ENCODE results near the gene SAMD8. TPM values are rescaled to one million over a fixed set of nuclear protein-coding genes. Genes with fewer than 3 reads are reported as not detected.

The SAMD8 gene
- total and polyA plus RNA-seq, 2 of the 8 experiments (the other 6 are each of a cell fraction or from before 2014, with no cell fraction given), result 11.7 to 20.9 TPM

GRCh38 chr10:75126277-75126676 is 14.8 kb downstream of the SAMD8 start:
- no peak for FAIRE-seq
- H3K23ac ChIP-seq (ENCODE audit: insufficient read length), result no peak overlapping the region
- H4K8ac ChIP-seq (ENCODE audit: extremely low read depth, insufficient read depth, low read length), result no peak overlapping the region
- no peak overlapping the region for H2AK5ac ChIP-seq (ENCODE audit: low read depth, low read length)
- H4K5ac ChIP-seq (ENCODE audit: insufficient read length, low read depth, low read length), result no peak overlapping the region
- H3K4me3 ChIP-seq (ENCODE audit: extremely low read depth in 1 of 4, insufficient read depth in 2 of 4, low read depth in 3 of 4, low read length in 4 of 4), result no peak overlapping the region
- H2BK12ac ChIP-seq (ENCODE audit: low read depth, low read length), result no peak overlapping the region
- no peak overlapping the region for H3K4ac ChIP-seq (replicated peaks; ENCODE audit: insufficient read length, low read depth, low read length)
- H3K14ac ChIP-seq (ENCODE audit: insufficient read length), result no peak overlapping the region
- no peak overlapping the region for H3K18ac ChIP-seq (ENCODE audit: extremely low read depth, low read length)
- peaks cover 2% of the 10 kb centered on the region; the same call in 1 of the 2 replicates for H3K79me1 ChIP-seq (ENCODE audit: low read depth, low read length)
- no peak overlapping the region for H4K91ac ChIP-seq (replicated peaks; ENCODE audit: insufficient read length, low read length)
- no peak overlapping the region for H2BK15ac ChIP-seq (ENCODE audit: low read length)
- H2BK120ac ChIP-seq (replicated peaks; ENCODE audit: low read depth, low read length), result no peak overlapping the region
- CTCF ChIA-PET (ENCODE audit: partially characterized antibody), result interaction anchor here (1.6 kb wide), 1 partner anchor 26 kb away, joined by 5 read pairs; no protein-coding TSS in a partner anchor
- POLR2A ChIA-PET (ENCODE audit: partially characterized antibody), result no interaction called here
- no peaks in the 10 kb centered on the region for H3K9me3 ChIP-seq (ENCODE audit: insufficient read depth in 2 of 2, low read depth in 1 of 2, low read length in 1 of 2)
- H3K9ac ChIP-seq (replicated peaks in 1 of 4; ENCODE audit: extremely low read depth in 1 of 4, low read depth in 3 of 4, low read length in 3 of 4), result no peak overlapping the region; a peak in 1 of 7 replicates
- peaks cover 0 to 2% (median 0%) of the 10 kb centered on the region in 4 experiments; a peak in 1 of 7 replicates for H3K4me1 ChIP-seq (replicated peaks in 1 of 4; ENCODE audit: control insufficient read depth in 3 of 4, insufficient read depth in 4 of 4, low read length in 3 of 4)
- no peak for DNase-seq (ENCODE audit: low read depth in 1 of 2, low spot score in 2 of 2)
- H2BK20ac ChIP-seq (ENCODE audit: low read length), result no peak overlapping the region
- no peak overlapping the region for H3K56ac ChIP-seq (replicated peaks; ENCODE audit: insufficient read length, low read depth, low read length)
- H4K20me1 ChIP-seq (replicated peaks in 1 of 2; ENCODE audit: control insufficient read depth in 1 of 2, insufficient read depth in 2 of 2, low read length in 2 of 2), result peaks cover 0 to 2% of the 10 kb centered on the region in 2 experiments
- H3K27me3 ChIP-seq (replicated peaks in 1 of 4; ENCODE audit: control insufficient read depth in 3 of 4, extremely low read depth in 1 of 4, insufficient read depth in 3 of 4, low read length in 3 of 4), result no peaks in the 10 kb centered on the region
- no peak overlapping the region for H2BK5ac ChIP-seq (ENCODE audit: low read depth, low read length)
- no peak overlapping the region for H3K4me2 ChIP-seq (ENCODE audit: insufficient read depth in 1 of 2, low read depth in 2 of 2, low read length in 2 of 2)
- H3K36me3 ChIP-seq (ENCODE audit: control insufficient read depth in 2 of 4, insufficient read depth in 4 of 4, low read length in 3 of 4), result no peaks in the 10 kb centered on the region
- no peak overlapping the region for H2AFZ ChIP-seq (ENCODE audit: low read length)
- H3K27ac ChIP-seq (ENCODE audit: low read depth, low read length), result no peak overlapping the region
- no peaks in the 10 kb centered on the region for H3K23me2 ChIP-seq (ENCODE audit: low read depth, low read length)
- WGBS, 2 experiments (ENCODE audit: extremely low coverage in 1 of 2, insufficient coverage in 1 of 2, insufficient read length in 1 of 2, insufficient replicate concordance in 2 of 2, low coverage in 1 of 2, low lambda C conversion rate in 2 of 2, missing lambda C conversion rate in 1 of 2), result no CpG with 5 or more reads among the region's 2 CpGs
- H3K79me2 ChIP-seq (ENCODE audit: control insufficient read depth in 1 of 2, insufficient read depth in 2 of 2, low read length in 2 of 2), result peaks cover 0 to 36% of the 10 kb centered on the region in 2 experiments; a peak in 2 of 4 replicates
- TF ChIP-seq GABPA (IDR thresholded peaks at IDR 0.05; ENCODE audit: borderline replicate concordance, insufficient read depth, low read length) (no peak), USF2 (IDR thresholded peaks at IDR 0.05; ENCODE audit: low read length) (no peak), JUN (IDR thresholded peaks at IDR 0.05; ENCODE audit: low read depth, low read length) (no peak), EP300 (IDR thresholded peaks at IDR 0.05; ENCODE audit: borderline replicate concordance in 1 of 2, low read depth in 2 of 2, low read length in 2 of 2) (no peak), CTBP2 (IDR thresholded peaks at IDR 0.05; ENCODE audit: borderline replicate concordance, insufficient read depth, insufficient read length, low read length) (no peak), FOSL1 (IDR thresholded peaks at IDR 0.05; ENCODE audit: insufficient read depth, low read depth, low read length) (no peak), SRF (IDR thresholded peaks at IDR 0.05; ENCODE audit: low read depth, low read length) (no peak), CTCF (IDR thresholded peaks at IDR 0.05; ENCODE audit: control extremely low read depth in 1 of 3, insufficient read depth in 1 of 3, low read depth in 1 of 3, low read length in 3 of 3) (no peak), GTF2F1 (IDR thresholded peaks at IDR 0.05; ENCODE audit: borderline replicate concordance, low read depth, low read length) (no peak), ASH2L (IDR thresholded peaks at IDR 0.05; ENCODE audit: low read length) (no peak)

Measured in H1 (cell line).